ENCODE data around the gene ZRANB3.

The ZRANB3 gene

GRCh38 chr2:135225781-135226180 lies 305.2 kb downstream of the ZRANB3 start:
- TF ChIP-seq ZNF398 (tag by site-specific recombination; IDR thresholded peaks at IDR 0.05) (no peak), ZNF555 (tag by site-specific recombination; conservative IDR thresholded peaks at IDR 0.05) (no peak), FEZF1 (tag by site-specific recombination; IDR thresholded peaks at IDR 0.05) (no peak), ZNF701 (tag by site-specific recombination; IDR thresholded peaks at IDR 0.05) (no peak), KLF17 (tag by site-specific recombination; IDR thresholded peaks at IDR 0.05) (no peak), ZNF704 (tag by site-specific recombination; IDR thresholded peaks at IDR 0.05) (no peak), ZNF18 (tag by site-specific recombination; IDR thresholded peaks at IDR 0.05) (no peak), PRDM6 (tag by site-specific recombination; IDR thresholded peaks at IDR 0.05) (no peak)
- H3K4me3 ChIP-seq (ENCODE audit: low read depth, low read length), result no peak overlapping the region
- ChIA-PET POLR2A (no interaction called here), CTCF (no interaction called here)
- peaks cover 0 to 4% of the 10 kb centered on the region in 2 experiments; a peak in 1 of 3 replicates for H3K36me3 ChIP-seq (ENCODE audit: control insufficient read depth in 2 of 2, insufficient read depth in 1 of 2, low read length in 2 of 2)
- no peak overlapping the region for H3K27ac ChIP-seq (ENCODE audit: extremely low read depth, low read depth, low read length)
- no peaks in the 10 kb centered on the region for H3K9me3 ChIP-seq (ENCODE audit: control insufficient read depth, insufficient read depth, low read depth, low read length)
- no peaks in the 10 kb centered on the region for H3K4me1 ChIP-seq (ENCODE audit: control insufficient read depth, insufficient read depth, low read length)

GRCh38 chr2:135219226-135219625 lies 311.8 kb downstream of the ZRANB3 start:
- POLR2A ChIA-PET, result no interaction called here
- no peak for TF ChIP-seq ZBTB7A (tag by site-specific recombination; IDR thresholded peaks at IDR 0.05; ENCODE audit: low read depth)
- no peak for TF ChIP-seq ZNF23 (tag by site-specific recombination; IDR thresholded peaks at IDR 0.05; ENCODE audit: borderline replicate concordance)
- H3K4me3 ChIP-seq (ENCODE audit: low read depth, low read length), result no peak overlapping the region
- H3K9me3 ChIP-seq (ENCODE audit: control insufficient read depth, insufficient read depth, low read depth, low read length), result no peaks in the 10 kb centered on the region
- peaks cover 0 to 5% of the 10 kb centered on the region in 2 experiments; a peak in 2 of 3 replicates for H3K36me3 ChIP-seq (ENCODE audit: control insufficient read depth in 2 of 2, insufficient read depth in 1 of 2, low read length in 2 of 2)
- H3K4me1 ChIP-seq (ENCODE audit: control insufficient read depth, insufficient read depth, low read length), result no peaks in the 10 kb centered on the region
- H3K27ac ChIP-seq (ENCODE audit: extremely low read depth, low read depth, low read length), result no peak overlapping the region
- CTCF ChIA-PET, result no interaction called here

- POLR2A ChIA-PET, result no interaction called here
- Histone ChIP-seq H3K36me3 (ENCODE audit: control insufficient read depth in 2 of 2, insufficient read depth in 1 of 2, low read length in 2 of 2) (peaks cover 0 to 5% of the 10 kb centered on the region in 2 experiments; a peak in 2 of 3 replicates), H3K4me3 (ENCODE audit: low read depth, low read length) (no peak overlapping the region), H3K9me3 (ENCODE audit: control insufficient read depth, insufficient read depth, low read depth, low read length) (no peaks in the 10 kb centered on the region), H3K4me1 (ENCODE audit: control insufficient read depth, insufficient read depth, low read length) (no peaks in the 10 kb centered on the region), H3K27ac (ENCODE audit: extremely low read depth, low read depth, low read length) (no peak overlapping the region)
- CTCF ChIA-PET, result no interaction called here
- TF ChIP-seq ZFHX2 (tag by site-specific recombination; conservative IDR thresholded peaks at IDR 0.05) (no peak), ZNF341 (tag by site-specific recombination; IDR thresholded peaks at IDR 0.05; ENCODE audit: low read depth) (no peak), RBAK (tag by site-specific recombination; IDR thresholded peaks at IDR 0.05) (no peak), ZSCAN5A (tag by site-specific recombination; IDR thresholded peaks at IDR 0.05) (no peak), BCL11B (tag by site-specific recombination; IDR thresholded peaks at IDR 0.05; ENCODE audit: low read depth) (no peak), HOXD13 (CRISPR knock-in tag; IDR thresholded peaks at IDR 0.05; ENCODE audit: borderline replicate concordance) (no peak), KLF10 (tag by site-specific recombination; IDR thresholded peaks at IDR 0.05) (no peak)
Measured at GRCh38 chr2:135218426-135218825, 312.6 kb downstream of the ZRANB3 start.
